GM15510 (cell line): ENCODE measurements around the gene STIM1.

Experiments
- POLR2A ChIP-seq: IDR thresholded peaks from 3 replicates; pipeline ENCODE4 v1.6.1; 2011; ENCODE audit warnings: borderline replicate concordance; ENCODE audit not compliant: insufficient read length; ENCODE audit errors: extremely low read depth

The STIM1 gene

GRCh38 chr11:4095509-4096230 lies 240.2 kb downstream of the STIM1 start:
- TF ChIP-seq POLR2A = no peak

GRCh38 chr11:4098026-4098621 lies 242.7 kb downstream of the STIM1 start:
- TF ChIP-seq POLR2A = no peak

- TF ChIP-seq POLR2A = no peak
Measured at GRCh38 chr11:4102711-4103110, 247.2 kb downstream of the STIM1 start.

- TF ChIP-seq POLR2A = no peak
Measured at GRCh38 chr11:4103269-4103668, 247.8 kb downstream of the STIM1 start.

GRCh38 chr11:4105916-4106315 lies 250.5 kb downstream of the STIM1 start:
- TF ChIP-seq POLR2A = no peak

DNA sequence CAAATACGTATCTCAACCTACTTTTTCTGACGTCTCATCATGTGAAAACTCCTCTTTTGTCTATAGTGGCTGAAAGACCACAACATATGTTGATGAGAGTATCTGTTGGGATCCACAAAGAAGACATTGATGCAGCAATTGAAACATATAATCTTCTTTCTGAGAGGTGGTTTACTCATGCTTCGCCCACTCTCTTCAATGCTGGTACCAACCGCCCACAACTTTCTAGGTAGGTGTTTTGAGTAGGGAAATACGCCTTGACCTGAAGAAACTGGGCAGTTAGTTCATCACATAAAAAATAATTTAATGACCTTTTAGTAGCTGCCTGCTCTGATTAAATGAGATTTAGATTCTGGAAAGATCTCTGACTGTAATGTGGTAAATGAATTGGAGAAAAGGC lies 256.4 kb downstream of the STIM1 start:
- no peak for TF ChIP-seq POLR2A

DNA sequence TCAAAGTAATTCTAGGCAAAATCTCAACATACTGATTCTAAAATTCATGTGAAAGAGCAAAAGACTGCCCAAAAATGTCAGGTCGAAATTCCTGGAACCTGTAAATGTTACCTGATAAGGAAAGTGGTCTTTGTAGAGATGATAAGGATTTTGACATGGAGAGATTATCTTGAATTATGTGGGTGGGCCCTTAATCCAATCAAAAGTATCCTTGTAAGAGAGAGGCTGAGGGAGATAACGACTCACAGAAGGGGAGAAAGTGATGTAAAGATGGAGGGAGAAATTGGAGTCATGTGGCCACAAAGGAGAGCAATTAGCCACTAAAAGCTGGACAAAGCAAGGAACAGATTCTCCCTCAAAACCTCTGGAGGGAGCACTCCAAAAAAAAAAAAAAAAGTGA lies 259.7 kb downstream of the STIM1 start:
- TF ChIP-seq POLR2A = no peak

GRCh38 chr11:4118107-4118506 lies 262.6 kb downstream of the STIM1 start:
- TF ChIP-seq POLR2A = no peak

- no peak for TF ChIP-seq POLR2A
Measured at GRCh38 chr11:4123218-4123617, 267.8 kb downstream of the STIM1 start.

- no peak for TF ChIP-seq POLR2A
Measured at GRCh38 chr11:4125141-4125540, 269.7 kb downstream of the STIM1 start.

- no peak for TF ChIP-seq POLR2A
Measured at GRCh38 chr11:4127357-4127756, 271.9 kb downstream of the STIM1 start.

DNA sequence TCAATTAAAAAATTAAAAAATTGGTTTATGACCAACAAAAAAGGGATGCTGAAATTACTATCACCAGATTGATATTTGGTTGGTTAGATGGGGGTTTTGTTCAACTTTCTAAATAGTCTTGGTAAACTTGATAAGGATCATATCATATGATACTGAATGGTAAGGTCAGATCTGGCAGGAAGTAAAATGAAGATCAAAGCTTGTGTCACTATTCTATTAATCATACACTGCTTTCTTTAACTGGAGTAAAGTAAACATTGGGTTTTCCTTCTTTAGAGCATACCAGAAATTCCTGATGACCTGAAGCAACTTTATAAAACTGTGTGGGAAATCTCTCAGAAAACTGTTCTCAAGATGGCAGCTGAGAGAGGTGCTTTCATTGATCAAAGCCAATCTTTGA lies 279.3 kb downstream of the STIM1 start:
- TF ChIP-seq POLR2A = no peak

DNA sequence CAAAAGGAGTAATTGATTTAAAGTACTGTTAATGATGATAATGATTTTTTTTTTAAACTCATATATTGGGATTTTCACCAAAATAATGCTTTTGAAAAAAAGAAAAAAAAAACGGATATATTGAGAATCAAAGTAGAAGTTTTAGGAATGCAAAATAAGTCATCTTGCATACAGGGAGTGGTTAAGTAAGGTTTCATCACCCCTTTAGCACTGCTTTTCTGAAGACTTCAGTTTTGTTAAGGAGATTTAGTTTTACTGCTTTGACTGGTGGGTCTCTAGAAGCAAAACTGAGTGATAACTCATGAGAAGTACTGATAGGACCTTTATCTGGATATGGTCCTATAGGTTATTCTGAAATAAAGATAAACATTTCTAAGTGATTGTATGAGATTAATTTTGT lies 283.0 kb downstream of the STIM1 start:
- TF ChIP-seq POLR2A = no peak

DNA sequence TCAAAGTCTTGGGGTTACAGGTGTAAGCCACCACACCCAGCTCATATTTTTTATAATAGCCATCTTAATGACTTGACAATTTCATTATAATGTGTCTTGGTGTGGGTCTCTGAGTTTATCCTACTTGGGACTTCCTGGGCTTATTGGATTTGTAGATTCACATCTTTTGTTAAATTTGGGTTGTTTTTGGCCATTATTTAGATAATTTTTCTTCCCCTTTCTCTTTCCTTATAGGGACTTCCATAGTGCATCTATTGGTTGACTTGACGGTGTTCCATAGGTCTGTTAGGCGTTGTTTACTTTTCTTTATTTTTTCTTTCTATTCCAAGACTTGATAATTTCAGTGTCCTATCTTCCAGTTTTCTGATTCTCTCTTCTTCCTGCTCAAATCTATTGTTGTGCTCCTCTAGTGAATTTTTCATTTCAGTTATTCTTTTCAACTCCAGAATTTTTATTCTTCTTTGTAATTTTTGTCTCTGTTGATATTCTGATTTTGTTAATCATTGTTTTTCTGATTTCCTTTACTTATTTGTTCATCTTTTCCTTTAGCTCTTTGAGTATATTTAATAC lies 284.7 kb downstream of the STIM1 start:
- no peak for TF ChIP-seq POLR2A
